Measurements from ENCODE around the gene CDH23.

The CDH23 gene

GRCh38 chr10:71757399-71757922, 360.7 kb downstream of the CDH23 start:
- no peak for TF ChIP-seq CTCF (conservative IDR thresholded peaks at IDR 0.05; ENCODE audit: low read depth, low read length)
- DNase-seq (ENCODE audit: low read depth): no peak
- H3K4me3 ChIP-seq (ENCODE audit: low read length): no peak overlapping the region

GRCh38 chr10:71761105-71761511, 364.4 kb downstream of the CDH23 start:
- no peak for TF ChIP-seq CTCF (conservative IDR thresholded peaks at IDR 0.05; ENCODE audit: low read depth, low read length)
- DNase-seq (ENCODE audit: low read depth): no peak
- H3K4me3 ChIP-seq (ENCODE audit: low read length): no peak overlapping the region

- TF ChIP-seq CTCF (conservative IDR thresholded peaks at IDR 0.05; ENCODE audit: low read depth, low read length): peak; percentile 16
- H3K4me3 ChIP-seq (ENCODE audit: low read length): no peak overlapping the region
- DNase-seq (ENCODE audit: low read depth): no peak
Observed at GRCh38 chr10:71761541-71762113, 364.9 kb downstream of the CDH23 start.

- H3K4me3 ChIP-seq (ENCODE audit: low read length): no peak overlapping the region
- DNase-seq (ENCODE audit: low read depth): no peak
- no peak for TF ChIP-seq CTCF (conservative IDR thresholded peaks at IDR 0.05; ENCODE audit: low read depth, low read length)
Observed at GRCh38 chr10:71762324-71762723, 365.6 kb downstream of the CDH23 start.

- no peak for DNase-seq (ENCODE audit: low read depth)
- no peak for TF ChIP-seq CTCF (conservative IDR thresholded peaks at IDR 0.05; ENCODE audit: low read depth, low read length)
- no peak overlapping the region for H3K4me3 ChIP-seq (ENCODE audit: low read length)
Observed at GRCh38 chr10:71763352-71764127, 366.8 kb downstream of the CDH23 start.

- H3K4me3 ChIP-seq (ENCODE audit: low read length): no peak overlapping the region
- TF ChIP-seq CTCF (conservative IDR thresholded peaks at IDR 0.05; ENCODE audit: low read depth, low read length): peak; percentile 9
- no peak for DNase-seq (ENCODE audit: low read depth)
Observed at GRCh38 chr10:71765176-71765904, 368.6 kb downstream of the CDH23 start.

Measured in retinal pigment epithelial cell (primary cell).